Upper lobe of right lung (tissue), 1 donor: ENCODE results near the gene GPC3. TPM values are rescaled to one million over a fixed set of nuclear protein-coding genes. Genes with fewer than 3 reads are reported as not detected.

Experiments used
- ATAC-seq: fragments of 200-7000 bp; cut with Tn5 transposase; one replicate; pipeline ENCODE4 v1.9.1; 2020; ENCODE audit warnings: mild to moderate bottlenecking, moderate library complexity
- DNase-seq: peaks from one replicate; pipeline ENCODE4 v3.0.0-alpha.2; 2020
- H3K27ac ChIP-seq: fragments of 200-600 bp; one replicate; pipeline ENCODE4 v1.8.0; 2022
- H3K27me3 ChIP-seq: fragments of 200-600 bp; one replicate; pipeline ENCODE4 v1.8.0; 2022; ENCODE audit warnings: mild to moderate bottlenecking
- H3K36me3 ChIP-seq: fragments of 200-600 bp; one replicate; pipeline ENCODE4 v1.8.0; 2022
- H3K4me1 ChIP-seq: fragments of 200-600 bp; one replicate; pipeline ENCODE4 v1.8.0; 2022
- H3K4me3 ChIP-seq: fragments of 200-600 bp; one replicate; pipeline ENCODE4 v1.8.0; 2022; ENCODE audit warnings: mild to moderate bottlenecking
- H3K9me3 ChIP-seq: fragments of 200-600 bp; one replicate; pipeline ENCODE4 v1.8.0; 2022
- intact Hi-C: fragments of 100-400 bp; cut with DNase I; formaldehyde crosslinking; loops from one replicate; pipeline ENCODE4 v1.11.0; 2022
- total RNA-seq: library from RNA; stranded (reverse); fragmentation: NEBNext Ultra II Directional; extraction: Animal tissue kit (Norgen Biotek cat#: 25700); gene quantifications from one replicate; pipeline ENCODE4 v1.2.1, GENCODE V29; 2021
- TF ChIP-seq, protein P1 (sequence below): fragments of 200-600 bp; IDR thresholded peaks from one replicate; pipeline ENCODE4 v1.8.0; 2022; ENCODE audit warnings: antibody characterized with exemption
- donor health status: DM: no; HTN: yes; CAD: no; lungs with severe emphysema.

The GPC3 gene
- total RNA-seq, 1 donor from 2014 or later: 67.7 TPM

DNA sequence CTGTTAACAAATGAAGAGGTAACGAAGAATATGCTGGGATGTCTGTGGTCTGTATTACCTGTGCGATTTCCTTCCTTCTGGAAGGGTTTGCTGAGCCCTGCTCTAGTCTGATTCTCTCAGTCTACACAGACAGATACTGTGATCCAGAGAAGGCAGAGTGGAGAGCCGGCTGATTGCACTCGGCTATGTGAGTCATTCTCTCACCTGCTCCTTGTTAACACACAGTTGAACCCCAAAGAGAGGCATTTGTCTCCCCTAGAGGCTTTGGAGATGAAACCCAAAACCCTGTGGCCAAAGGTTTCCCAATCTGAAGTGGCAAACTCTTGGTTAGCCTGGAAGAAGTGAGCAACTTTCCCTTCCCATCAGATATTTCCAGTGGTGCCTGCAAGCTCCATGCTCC lies 492.0 kb downstream of the GPC3 start:
- TF ChIP-seq, protein P1, sequence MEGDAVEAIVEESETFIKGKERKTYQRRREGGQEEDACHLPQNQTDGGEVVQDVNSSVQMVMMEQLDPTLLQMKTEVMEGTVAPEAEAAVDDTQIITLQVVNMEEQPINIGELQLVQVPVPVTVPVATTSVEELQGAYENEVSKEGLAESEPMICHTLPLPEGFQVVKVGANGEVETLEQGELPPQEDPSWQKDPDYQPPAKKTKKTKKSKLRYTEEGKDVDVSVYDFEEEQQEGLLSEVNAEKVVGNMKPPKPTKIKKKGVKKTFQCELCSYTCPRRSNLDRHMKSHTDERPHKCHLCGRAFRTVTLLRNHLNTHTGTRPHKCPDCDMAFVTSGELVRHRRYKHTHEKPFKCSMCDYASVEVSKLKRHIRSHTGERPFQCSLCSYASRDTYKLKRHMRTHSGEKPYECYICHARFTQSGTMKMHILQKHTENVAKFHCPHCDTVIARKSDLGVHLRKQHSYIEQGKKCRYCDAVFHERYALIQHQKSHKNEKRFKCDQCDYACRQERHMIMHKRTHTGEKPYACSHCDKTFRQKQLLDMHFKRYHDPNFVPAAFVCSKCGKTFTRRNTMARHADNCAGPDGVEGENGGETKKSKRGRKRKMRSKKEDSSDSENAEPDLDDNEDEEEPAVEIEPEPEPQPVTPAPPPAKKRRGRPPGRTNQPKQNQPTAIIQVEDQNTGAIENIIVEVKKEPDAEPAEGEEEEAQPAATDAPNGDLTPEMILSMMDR: no peak
- no peak for ATAC-seq
- intact Hi-C loops: no loop called here
- H3K9me3 ChIP-seq: no peaks in the 10 kb centered on the region
- H3K27me3 ChIP-seq: no peaks in the 10 kb centered on the region
- no peaks in the 10 kb centered on the region for H3K4me1 ChIP-seq
- DNase-seq: no peak
- no peak overlapping the region for H3K4me3 ChIP-seq
- no peak overlapping the region for H3K27ac ChIP-seq
- no peaks in the 10 kb centered on the region for H3K36me3 ChIP-seq

DNA sequence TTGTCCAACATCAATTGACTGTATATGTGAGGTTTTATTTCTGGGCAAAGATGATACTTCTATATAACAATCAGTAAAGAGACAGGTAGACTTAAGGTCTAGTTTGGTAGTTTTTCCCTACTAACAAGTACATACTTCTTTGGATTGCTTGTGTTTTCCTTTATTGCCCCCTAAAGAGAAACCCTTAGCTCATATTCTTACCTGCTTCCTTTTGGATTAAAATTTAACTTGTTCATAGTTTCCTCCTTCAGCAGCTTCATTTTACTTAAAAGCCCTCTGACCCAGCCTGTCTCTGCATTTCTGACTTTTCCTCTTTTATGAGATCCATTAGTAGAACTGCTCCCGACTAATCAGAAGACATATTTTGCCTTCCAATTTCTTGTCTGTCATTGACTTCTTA lies 494.4 kb downstream of the GPC3 start:
- ATAC-seq (no peak), DNase-seq (no peak)
- H3K36me3 ChIP-seq: no peaks in the 10 kb centered on the region
- H3K4me1 ChIP-seq: no peaks in the 10 kb centered on the region
- H3K27me3 ChIP-seq: no peaks in the 10 kb centered on the region
- intact Hi-C loops: no loop called here
- TF ChIP-seq, protein P1: no peak
- no peak overlapping the region for H3K4me3 ChIP-seq
- no peak overlapping the region for H3K27ac ChIP-seq
- H3K9me3 ChIP-seq: no peaks in the 10 kb centered on the region
